Mucosa of stomach (tissue), 1 donor: ENCODE measurements around the gene ZNRF3.

ENCODE experiments used
- H3K27me3 ChIP-seq: one replicate; pipeline ENCODE4 v1.7.0; 2013; ENCODE audit warnings: mild to moderate bottlenecking, low read length; ENCODE audit not compliant: control insufficient read depth, insufficient read depth
- H3K36me3 ChIP-seq: one replicate; pipeline ENCODE4 v1.7.0; 2013; ENCODE audit warnings: low read length; ENCODE audit not compliant: control insufficient read depth, insufficient read depth
- H3K4me1 ChIP-seq: one replicate; pipeline ENCODE4 v1.7.0; 2013; ENCODE audit warnings: mild to moderate bottlenecking, low read length; ENCODE audit not compliant: control insufficient read depth, insufficient read depth
- H3K4me3 ChIP-seq: one replicate; pipeline ENCODE4 v1.7.0; 2013; ENCODE audit warnings: low read length
- H3K9ac ChIP-seq: one replicate; pipeline ENCODE4 v1.7.0; 2013; ENCODE audit warnings: mild to moderate bottlenecking, low read length, moderate library complexity
- H3K9me3 ChIP-seq: one replicate; pipeline ENCODE4 v1.7.0; 2013; ENCODE audit warnings: mild to moderate bottlenecking, low read length, moderate library complexity; ENCODE audit not compliant: control insufficient read depth
- donor health status: Pancreatic carcinoma.

The ZNRF3 gene

DNA sequence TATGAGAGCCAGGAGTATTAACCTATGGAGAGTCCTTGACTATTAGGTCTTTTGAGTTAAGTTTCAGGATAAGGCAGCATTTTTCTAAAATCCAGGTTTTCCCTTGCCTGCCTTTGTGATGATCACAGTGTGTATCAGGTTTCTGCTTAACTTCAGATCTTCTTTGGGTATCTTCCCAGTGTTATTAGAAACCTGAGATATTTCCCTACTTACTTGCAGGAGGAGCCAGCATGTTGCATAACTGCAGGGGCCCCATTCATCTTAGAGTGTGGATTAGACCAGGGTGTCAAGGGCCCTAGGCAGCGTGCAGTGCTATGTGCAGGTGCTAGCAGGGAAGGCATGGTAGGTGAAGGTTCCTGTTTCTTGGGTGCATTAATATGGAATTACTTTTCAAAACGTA, 69.5 kb downstream of the ZNRF3 start:
- Histone ChIP-seq H3K4me3 (no peak overlapping the region), H3K27me3 (no peaks in the 10 kb centered on the region), H3K9ac (no peak overlapping the region), H3K4me1 (no peaks in the 10 kb centered on the region), H3K36me3 (no peaks in the 10 kb centered on the region), H3K9me3 (no peaks in the 10 kb centered on the region)

DNA sequence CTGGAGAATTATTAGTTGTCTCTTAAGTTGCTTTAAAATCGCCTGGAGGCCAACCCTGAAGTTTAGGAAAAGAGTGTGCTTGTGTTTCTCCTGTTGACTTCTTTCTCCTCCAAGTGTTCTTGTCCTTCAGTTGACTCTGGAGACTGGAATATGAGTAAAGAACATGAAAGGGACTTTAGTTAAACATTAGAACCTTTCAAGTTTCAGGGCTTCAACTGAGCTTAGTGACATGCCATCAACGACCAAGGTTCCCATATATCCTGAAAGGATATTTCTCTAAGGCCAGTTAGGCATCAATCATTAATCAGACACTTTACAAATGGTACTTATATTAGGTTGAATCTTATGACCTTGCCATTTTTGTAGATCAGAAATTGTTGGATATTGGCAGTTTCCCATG, 70.0 kb downstream of the ZNRF3 start:
- Histone ChIP-seq H3K4me1 (no peaks in the 10 kb centered on the region), H3K27me3 (no peaks in the 10 kb centered on the region), H3K36me3 (no peaks in the 10 kb centered on the region), H3K9me3 (no peaks in the 10 kb centered on the region), H3K4me3 (no peak overlapping the region), H3K9ac (no peak overlapping the region)

DNA sequence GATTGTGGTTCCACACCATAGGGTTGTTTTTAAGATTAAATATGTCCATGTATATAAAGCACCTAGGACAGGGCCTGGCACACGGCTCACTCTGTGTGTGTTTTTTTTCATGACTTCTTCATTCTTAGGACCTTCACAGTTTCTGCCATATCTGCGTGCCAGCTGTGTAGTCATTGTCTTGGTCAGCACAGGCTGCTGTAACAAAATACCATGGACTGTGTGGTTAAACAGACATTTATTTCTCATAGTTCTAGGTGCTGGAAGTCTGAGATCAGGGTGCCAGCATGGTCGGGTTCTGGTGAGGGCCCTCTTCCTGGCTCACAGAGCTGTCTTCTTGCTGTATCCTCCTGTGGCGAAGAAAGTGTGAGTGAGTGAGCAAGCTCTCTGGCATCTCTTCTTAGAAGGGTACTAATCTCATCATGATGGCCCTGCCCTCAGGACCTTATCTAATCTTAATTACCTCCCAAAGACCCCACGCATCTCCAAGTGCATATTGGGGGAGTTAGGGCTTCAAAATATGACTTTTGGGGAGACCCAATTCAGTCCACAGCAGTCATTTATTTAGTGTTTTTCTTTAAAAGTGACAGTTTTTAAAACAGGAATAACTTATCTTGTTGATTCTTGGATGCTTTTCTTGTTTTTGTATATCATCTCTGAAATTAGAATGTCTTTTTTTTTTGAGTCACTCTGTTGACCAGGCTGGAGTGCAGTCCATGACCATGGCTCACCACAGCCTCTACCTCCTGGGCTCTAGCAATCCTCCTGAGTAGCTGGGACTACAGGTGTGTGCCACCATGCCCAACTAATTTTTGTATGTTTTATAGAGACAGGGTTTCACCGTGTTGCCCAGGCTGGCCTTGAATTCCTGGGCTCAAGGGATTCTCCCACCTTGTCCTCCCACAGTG, 70.9 kb downstream of the ZNRF3 start:
- H3K4me3 ChIP-seq, result no peak overlapping the region
- H3K27me3 ChIP-seq, result no peaks in the 10 kb centered on the region
- H3K36me3 ChIP-seq, result no peaks in the 10 kb centered on the region
- no peaks in the 10 kb centered on the region for H3K4me1 ChIP-seq
- H3K9me3 ChIP-seq, result no peaks in the 10 kb centered on the region
- H3K9ac ChIP-seq, result no peak overlapping the region

- Histone ChIP-seq H3K9me3 (no peaks in the 10 kb centered on the region), H3K4me1 (no peaks in the 10 kb centered on the region), H3K9ac (no peak overlapping the region), H3K36me3 (no peaks in the 10 kb centered on the region), H3K4me3 (no peak overlapping the region), H3K27me3 (no peaks in the 10 kb centered on the region)
These were observed 72.4 kb downstream of the ZNRF3 start for GRCh38 chr22:28955817-28956216.

DNA sequence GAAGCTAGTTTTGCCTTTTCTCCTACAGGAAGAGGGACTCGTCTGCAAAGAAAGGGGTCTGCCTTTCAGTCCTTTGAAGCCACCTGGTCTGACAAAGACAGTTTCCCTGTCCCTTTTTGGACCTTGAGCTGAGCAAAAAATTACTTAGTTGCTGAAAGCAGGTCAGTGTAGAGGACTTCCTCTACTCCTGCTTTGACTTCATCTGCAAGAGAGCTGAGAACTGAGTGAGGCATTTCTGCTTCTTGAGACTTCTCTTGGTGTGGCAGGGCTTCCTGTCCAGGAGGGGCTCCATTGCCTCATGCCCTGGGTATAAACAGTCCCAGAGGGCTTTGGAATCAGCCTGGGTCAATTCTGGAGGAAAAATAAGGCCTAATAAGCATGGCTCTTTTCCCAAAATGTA, 73.1 kb downstream of the ZNRF3 start:
- Histone ChIP-seq H3K4me3 (no peak overlapping the region), H3K36me3 (no peaks in the 10 kb centered on the region), H3K9me3 (no peaks in the 10 kb centered on the region), H3K27me3 (no peaks in the 10 kb centered on the region), H3K4me1 (no peaks in the 10 kb centered on the region), H3K9ac (no peak overlapping the region)

DNA sequence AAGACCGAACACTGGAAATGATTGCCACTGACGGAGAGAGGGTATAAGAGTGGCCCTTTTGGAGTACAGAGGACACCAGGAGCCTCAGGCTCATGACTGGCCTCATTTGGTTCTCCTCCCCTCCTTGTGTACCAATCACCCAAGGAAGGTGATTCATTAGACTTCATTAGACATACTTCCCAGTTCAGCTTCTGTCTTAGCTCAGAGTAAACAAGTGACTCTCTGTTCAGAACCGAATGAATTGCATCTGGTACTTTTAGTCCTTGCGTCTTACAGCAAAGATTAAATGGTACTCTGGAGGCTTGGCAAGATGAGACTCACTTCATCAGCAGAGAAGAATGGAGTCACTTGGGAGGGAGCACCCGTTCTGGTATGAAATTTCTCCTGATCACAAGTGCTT, 75.2 kb downstream of the ZNRF3 start:
- no peaks in the 10 kb centered on the region for H3K27me3 ChIP-seq
- H3K4me1 ChIP-seq, result no peaks in the 10 kb centered on the region
- no peak overlapping the region for H3K9ac ChIP-seq
- no peak overlapping the region for H3K4me3 ChIP-seq
- no peaks in the 10 kb centered on the region for H3K9me3 ChIP-seq
- H3K36me3 ChIP-seq, result no peaks in the 10 kb centered on the region

DNA sequence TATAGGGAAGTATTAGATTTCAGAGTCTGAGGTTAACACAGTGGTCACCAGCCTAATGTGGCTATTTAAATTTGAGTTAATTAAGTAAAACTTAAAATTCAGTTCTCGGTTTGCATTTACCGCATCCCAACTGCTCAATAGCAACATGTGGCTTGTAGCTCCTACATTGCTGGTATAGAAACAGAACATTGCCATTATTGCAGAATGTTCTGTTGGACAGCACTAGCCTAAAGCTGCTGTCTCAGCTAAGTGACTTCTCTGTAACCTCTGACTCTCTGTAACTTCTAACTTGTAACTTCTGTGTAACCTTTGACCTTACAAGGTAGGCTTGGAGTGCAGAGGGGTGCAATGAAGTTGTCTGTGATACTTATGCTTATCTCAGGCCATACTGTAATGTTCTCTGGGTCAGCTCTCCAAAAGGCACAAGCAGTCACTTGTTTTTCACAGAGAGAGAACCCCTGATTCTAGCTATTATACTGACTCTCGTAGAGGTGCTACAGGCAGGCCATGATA, 78.7 kb downstream of the ZNRF3 start:
- Histone ChIP-seq H3K4me1 (no peaks in the 10 kb centered on the region), H3K4me3 (no peak overlapping the region), H3K27me3 (no peaks in the 10 kb centered on the region), H3K9ac (no peak overlapping the region), H3K36me3 (no peaks in the 10 kb centered on the region), H3K9me3 (no peaks in the 10 kb centered on the region)

DNA sequence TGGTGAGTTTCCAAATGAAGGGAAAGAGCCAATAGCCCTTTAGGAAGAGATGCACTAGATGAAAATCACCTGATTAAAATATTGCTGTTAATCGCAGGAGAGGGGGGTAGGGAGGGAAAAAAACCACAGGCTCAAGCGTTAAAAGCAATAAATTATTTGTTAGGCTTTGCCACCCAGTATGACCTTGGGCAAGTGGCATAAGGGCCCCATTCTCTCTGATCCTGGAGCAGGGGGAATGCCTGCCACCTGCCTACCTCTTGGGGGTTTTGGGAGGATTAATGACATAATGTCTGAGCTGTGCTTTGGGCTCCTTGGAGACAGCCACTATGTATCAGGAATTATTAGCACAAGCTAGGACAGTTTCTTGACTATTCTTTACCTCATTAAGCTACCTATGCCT, 80.0 kb downstream of the ZNRF3 start:
- Histone ChIP-seq H3K4me1 (no peaks in the 10 kb centered on the region), H3K27me3 (no peaks in the 10 kb centered on the region), H3K9ac (no peak overlapping the region), H3K36me3 (no peaks in the 10 kb centered on the region), H3K9me3 (no peaks in the 10 kb centered on the region), H3K4me3 (no peak overlapping the region)

GRCh38 chr22:28967163-28967665, 83.8 kb downstream of the ZNRF3 start:
- peaks cover 9% of the 10 kb centered on the region for H3K4me1 ChIP-seq
- no peaks in the 10 kb centered on the region for H3K27me3 ChIP-seq
- no peaks in the 10 kb centered on the region for H3K9me3 ChIP-seq
- no peak overlapping the region for H3K9ac ChIP-seq
- no peak overlapping the region for H3K4me3 ChIP-seq
- H3K36me3 ChIP-seq, result no peaks in the 10 kb centered on the region

GRCh38 chr22:28967969-28968368, 84.6 kb downstream of the ZNRF3 start:
- no peaks in the 10 kb centered on the region for H3K36me3 ChIP-seq
- no peak overlapping the region for H3K9ac ChIP-seq
- H3K4me3 ChIP-seq, result no peak overlapping the region
- no peaks in the 10 kb centered on the region for H3K9me3 ChIP-seq
- H3K27me3 ChIP-seq, result no peaks in the 10 kb centered on the region
- H3K4me1 ChIP-seq, result peaks cover 9% of the 10 kb centered on the region

- no peak overlapping the region for H3K4me3 ChIP-seq
- no peaks in the 10 kb centered on the region for H3K27me3 ChIP-seq
- no peaks in the 10 kb centered on the region for H3K9me3 ChIP-seq
- no peaks in the 10 kb centered on the region for H3K36me3 ChIP-seq
- peaks cover 9% of the 10 kb centered on the region for H3K4me1 ChIP-seq
- H3K9ac ChIP-seq, result no peak overlapping the region
These were observed 86.2 kb downstream of the ZNRF3 start for GRCh38 chr22:28969401-28970168.

DNA sequence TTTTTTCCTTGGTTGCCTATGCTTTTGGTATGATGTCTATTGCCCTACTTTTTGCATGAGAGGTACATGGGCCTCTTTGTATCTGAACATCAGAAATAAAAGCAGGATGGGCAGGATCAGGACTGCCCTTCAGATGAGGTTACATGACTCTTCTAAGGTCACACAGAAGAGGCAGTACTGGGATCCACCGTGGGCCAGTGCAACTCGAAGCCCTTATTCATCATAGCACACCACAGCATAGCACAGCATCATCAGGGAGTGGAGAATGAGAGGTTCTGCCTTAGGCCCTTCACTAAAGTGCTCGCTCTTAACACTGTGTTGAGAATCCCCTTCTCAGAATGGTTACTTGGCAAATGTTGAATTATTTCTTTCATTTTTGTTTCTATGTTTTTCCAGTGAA, 90.0 kb downstream of the ZNRF3 start:
- H3K27me3 ChIP-seq, result no peaks in the 10 kb centered on the region
- no peaks in the 10 kb centered on the region for H3K36me3 ChIP-seq
- H3K4me3 ChIP-seq, result no peak overlapping the region
- H3K9ac ChIP-seq, result no peak overlapping the region
- no peaks in the 10 kb centered on the region for H3K9me3 ChIP-seq
- peaks cover 15% of the 10 kb centered on the region for H3K4me1 ChIP-seq
